IPS DF 6.9 (cell line): Measurements from ENCODE around the gene EPHA3.

ENCODE experiments used
- DNase-seq: peaks from one replicate; pipeline ENCODE4 v3.0.0-alpha.2; 2013; ENCODE audit warnings: low read depth, low spot score
- H3K27ac ChIP-seq: one replicate; pipeline ENCODE4 v1.5.1; 2013; ENCODE audit warnings: low read length, control low read depth
- H3K27me3 ChIP-seq: 2 replicates; pipeline ENCODE4 v1.6.1; 2013; ENCODE audit warnings: mild to moderate bottlenecking, low read length; ENCODE audit not compliant: control insufficient read depth, insufficient read depth
- H3K36me3 ChIP-seq: 2 replicates; pipeline ENCODE4 v1.6.1; 2013; ENCODE audit warnings: low read length; ENCODE audit not compliant: control insufficient read depth, insufficient read depth
- H3K4me1 ChIP-seq: 2 replicates; pipeline ENCODE4 v1.6.1; 2013; ENCODE audit warnings: low read length; ENCODE audit not compliant: control insufficient read depth, insufficient read depth
- H3K4me3 ChIP-seq: 2 replicates; pipeline ENCODE4 v1.5.1; 2013; ENCODE audit warnings: mild to moderate bottlenecking, low read length
- H3K9me3 ChIP-seq: 2 replicates; pipeline ENCODE4 v1.6.1; 2013; ENCODE audit warnings: low read length, inconsistent platforms; ENCODE audit not compliant: control insufficient read depth, insufficient read depth
- WGBS: extraction: QIAGEN DNeasy Blood & Tissue Kit; methylation state at CpG from one replicate; pipeline ENCODE4 v1.1.7; 2013; ENCODE audit warnings: mixed read lengths, missing lambda C conversion rate; ENCODE audit not compliant: insufficient read length, insufficient coverage; 5-methylcytosine and 5-hydroxymethylcytosine counted together

Gene EPHA3

GRCh38 chr3:89252860-89253259 lies 145.4 kb downstream of the EPHA3 start:
- Histone ChIP-seq H3K4me1 (no peaks in the 10 kb centered on the region), H3K36me3 (no peaks in the 10 kb centered on the region), H3K27me3 (no peaks in the 10 kb centered on the region), H3K4me3 (no peak overlapping the region), H3K9me3 (no peaks in the 10 kb centered on the region), H3K27ac (no peak overlapping the region)
- no peak for DNase-seq
- no CpG with 5 or more reads among the region's 2 CpGs for WGBS

- Histone ChIP-seq H3K27ac (no peak overlapping the region), H3K36me3 (no peaks in the 10 kb centered on the region), H3K9me3 (no peaks in the 10 kb centered on the region), H3K4me1 (no peaks in the 10 kb centered on the region), H3K4me3 (no peak overlapping the region), H3K27me3 (no peaks in the 10 kb centered on the region; the same call in 1 of the 2 replicates)
- no CpG with 5 or more reads among the region's 7 CpGs for WGBS
- DNase-seq: no peak
These were observed 149.0 kb downstream of the EPHA3 start for GRCh38 chr3:89256395-89256794.

- no CpG with 5 or more reads among the region's 2 CpGs for WGBS
- H3K27ac ChIP-seq: no peak overlapping the region
- no peak for DNase-seq
- H3K4me3 ChIP-seq: no peak overlapping the region
- H3K9me3 ChIP-seq: no peaks in the 10 kb centered on the region
- H3K27me3 ChIP-seq: no peaks in the 10 kb centered on the region; the same call in 1 of the 2 replicates
- H3K36me3 ChIP-seq: no peaks in the 10 kb centered on the region
- H3K4me1 ChIP-seq: no peaks in the 10 kb centered on the region
These were observed 149.5 kb downstream of the EPHA3 start for GRCh38 chr3:89256882-89257281.

- no peak for DNase-seq
- no CpG with 5 or more reads among the region's 1 CpG for WGBS
- Histone ChIP-seq H3K9me3 (no peaks in the 10 kb centered on the region), H3K36me3 (no peaks in the 10 kb centered on the region), H3K4me1 (peaks cover 3% of the 10 kb centered on the region), H3K27ac (no peak overlapping the region), H3K27me3 (no peaks in the 10 kb centered on the region; the same call in 1 of the 2 replicates), H3K4me3 (no peak overlapping the region)
These were observed 153.3 kb downstream of the EPHA3 start for GRCh38 chr3:89260721-89261120.

- Histone ChIP-seq H3K9me3 (no peaks in the 10 kb centered on the region), H3K27ac (no peak overlapping the region), H3K27me3 (no peaks in the 10 kb centered on the region; the same call in 1 of the 2 replicates), H3K4me1 (peaks cover 3% of the 10 kb centered on the region), H3K4me3 (no peak overlapping the region), H3K36me3 (no peaks in the 10 kb centered on the region)
- no CpG with 5 or more reads among the region's 4 CpGs for WGBS
- no peak for DNase-seq
These were observed 154.3 kb downstream of the EPHA3 start for GRCh38 chr3:89261673-89262072.

GRCh38 chr3:89262309-89262929 lies 155.0 kb downstream of the EPHA3 start:
- Histone ChIP-seq H3K27ac (no peak overlapping the region), H3K36me3 (no peaks in the 10 kb centered on the region), H3K27me3 (no peaks in the 10 kb centered on the region; the same call in 1 of the 2 replicates), H3K4me3 (no peak overlapping the region), H3K4me1 (peaks cover 3% of the 10 kb centered on the region), H3K9me3 (no peaks in the 10 kb centered on the region)
- WGBS: no CpG with 5 or more reads among the region's 15 CpGs
- no peak for DNase-seq

GRCh38 chr3:89264037-89264560 lies 156.7 kb downstream of the EPHA3 start:
- DNase-seq: no peak
- H3K4me3 ChIP-seq: no peak overlapping the region
- no peaks in the 10 kb centered on the region for H3K36me3 ChIP-seq
- H3K27ac ChIP-seq: no peak overlapping the region
- no peaks in the 10 kb centered on the region for H3K9me3 ChIP-seq
- WGBS: no CpG with 5 or more reads among the region's 6 CpGs
- H3K27me3 ChIP-seq: no peaks in the 10 kb centered on the region
- peaks cover 3% of the 10 kb centered on the region for H3K4me1 ChIP-seq

- no CpG with 5 or more reads among the region's 1 CpG for WGBS
- no peaks in the 10 kb centered on the region for H3K27me3 ChIP-seq
- H3K4me1 ChIP-seq: peaks cover 3% of the 10 kb centered on the region
- no peak for DNase-seq
- H3K9me3 ChIP-seq: no peaks in the 10 kb centered on the region
- no peaks in the 10 kb centered on the region for H3K36me3 ChIP-seq
- H3K27ac ChIP-seq: no peak overlapping the region
- H3K4me3 ChIP-seq: no peak overlapping the region
These were observed 158.7 kb downstream of the EPHA3 start for GRCh38 chr3:89266074-89266473.

- H3K27me3 ChIP-seq: no peaks in the 10 kb centered on the region
- H3K27ac ChIP-seq: no peak overlapping the region
- H3K4me3 ChIP-seq: no peak overlapping the region
- no peaks in the 10 kb centered on the region for H3K9me3 ChIP-seq
- H3K36me3 ChIP-seq: no peaks in the 10 kb centered on the region
- no CpG with 5 or more reads among the region's 1 CpG for WGBS
- peaks cover 3% of the 10 kb centered on the region for H3K4me1 ChIP-seq
- DNase-seq: no peak
These were observed 160.6 kb downstream of the EPHA3 start for GRCh38 chr3:89268059-89268458.

GRCh38 chr3:89270201-89270600 lies 162.8 kb downstream of the EPHA3 start:
- WGBS: no CpG with 5 or more reads among the region's 1 CpG
- H3K9me3 ChIP-seq: no peaks in the 10 kb centered on the region
- no peak overlapping the region for H3K27ac ChIP-seq
- no peaks in the 10 kb centered on the region for H3K4me1 ChIP-seq
- no peaks in the 10 kb centered on the region for H3K36me3 ChIP-seq
- H3K27me3 ChIP-seq: no peaks in the 10 kb centered on the region
- DNase-seq: no peak
- no peak overlapping the region for H3K4me3 ChIP-seq

- Histone ChIP-seq H3K27ac (no peak overlapping the region), H3K27me3 (no peaks in the 10 kb centered on the region), H3K4me1 (peaks cover 2% of the 10 kb centered on the region; the same call in 1 of the 2 replicates), H3K9me3 (no peaks in the 10 kb centered on the region), H3K4me3 (no peak overlapping the region), H3K36me3 (no peaks in the 10 kb centered on the region)
- no peak for DNase-seq
- no CpG with 5 or more reads among the region's 5 CpGs for WGBS
These were observed 167.6 kb downstream of the EPHA3 start for GRCh38 chr3:89275001-89275400.
